Thoracic aorta (tissue), 2 donors: ENCODE results near the gene CLTCL1. TPM values are rescaled to one million over a fixed set of nuclear protein-coding genes. Genes with fewer than 3 reads are reported as not detected.

ENCODE experiments used
- ATAC-seq: fragments of 150-250 bp; one replicate; pipeline ENCODE4 v1.8.0; 2017; ENCODE audit warnings: low read depth; ENCODE audit not compliant: insufficient number of reproducible peaks, low FRiP score
- DNase-seq: peaks from one replicate; pipeline ENCODE4 v3.0.0-alpha.2; 2020; ENCODE audit warnings: low spot score
- H3K27ac ChIP-seq, 2 donors: fragments of 200-600 bp; sonication (generic); 1 replicate in 1 of 2; 2 replicates in 1 of 2; pipeline ENCODE4 v1.5.1; 2016; ENCODE audit warnings: mild to moderate bottlenecking in 2 of 2, moderate library complexity in 2 of 2
- H3K27me3 ChIP-seq: fragments of 200-600 bp; sonication (generic); replicated peaks from 2 replicates; pipeline ENCODE4 v1.6.0; 2016; ENCODE audit warnings: mild to moderate bottlenecking; ENCODE audit not compliant: insufficient read depth
- H3K36me3 ChIP-seq: fragments of 200-600 bp; sonication (generic); one replicate; pipeline ENCODE4 v1.5.1; 2016
- H3K4me1 ChIP-seq, 2 donors: fragments of 200-600 bp; sonication (generic); 1 replicate in 1 of 2; 2 replicates in 1 of 2; pipeline versions ENCODE4 v1.5.1 to v1.6.0; 2016; ENCODE audit warnings: low read depth in 2 of 2, mild to moderate bottlenecking in 1 of 2; ENCODE audit not compliant: control insufficient read depth in 1 of 2
- H3K4me3 ChIP-seq: fragments of 200-600 bp; sonication (generic); 2 replicates; pipeline ENCODE4 v1.5.1; 2016; ENCODE audit warnings: mild to moderate bottlenecking
- H3K9me3 ChIP-seq: fragments of 200-600 bp; sonication (generic); 2 replicates; pipeline ENCODE4 v1.5.1; 2016
- CTCF ChIP-seq: fragments of 200-600 bp; sonication (generic); IDR thresholded peaks from one replicate; pipeline ENCODE4 v1.5.1; 2019; ENCODE audit warnings: antibody characterized with exemption
- total RNA-seq, 2 donors: library from RNA; depleted of rRNA; stranded (reverse); fragments of >200 nt; gene quantifications; one replicate each; pipeline versions ENCODE4 v1.1.0 to v1.2.3, GENCODE V29; 2016

The CLTCL1 gene
- total RNA-seq, 2 donors from 2014 or later: 5.3 to 6.1 TPM

DNA sequence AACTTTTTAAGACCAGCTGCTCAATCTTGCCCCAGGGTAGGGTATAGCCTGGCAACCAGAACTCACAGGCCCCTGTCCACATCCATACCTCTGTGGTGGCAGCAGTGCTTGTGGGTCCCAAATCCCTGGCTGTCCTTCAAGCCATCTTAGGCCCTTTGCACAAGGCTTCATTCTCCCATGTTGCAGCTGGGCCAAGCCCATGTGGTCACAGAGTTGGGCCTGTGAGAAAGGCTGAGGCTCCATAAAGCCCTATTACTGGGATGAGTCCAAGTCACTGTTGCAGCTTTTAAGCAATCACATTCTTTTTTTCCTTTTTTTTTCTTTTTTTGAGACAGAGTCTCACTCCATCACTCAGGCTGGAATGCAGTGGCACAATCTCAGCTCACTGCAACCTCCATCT lies 65.1 kb downstream of the CLTCL1 start:
- peaks cover 7% of the 10 kb centered on the region for H3K36me3 ChIP-seq
- no peak overlapping the region for H3K4me3 ChIP-seq
- peaks cover 0 to 9% of the 10 kb centered on the region in 2 donors for H3K4me1 ChIP-seq
- ATAC-seq (no peak), DNase-seq (no peak)
- H3K27me3 ChIP-seq: no peaks in the 10 kb centered on the region
- no peaks in the 10 kb centered on the region for H3K9me3 ChIP-seq
- no peak overlapping the region for H3K27ac ChIP-seq
- TF ChIP-seq CTCF: no peak

- TF ChIP-seq CTCF: no peak
- ATAC-seq: no peak
Measured at GRCh38 chr22:19225560-19225959, 66.0 kb downstream of the CLTCL1 start.

DNA sequence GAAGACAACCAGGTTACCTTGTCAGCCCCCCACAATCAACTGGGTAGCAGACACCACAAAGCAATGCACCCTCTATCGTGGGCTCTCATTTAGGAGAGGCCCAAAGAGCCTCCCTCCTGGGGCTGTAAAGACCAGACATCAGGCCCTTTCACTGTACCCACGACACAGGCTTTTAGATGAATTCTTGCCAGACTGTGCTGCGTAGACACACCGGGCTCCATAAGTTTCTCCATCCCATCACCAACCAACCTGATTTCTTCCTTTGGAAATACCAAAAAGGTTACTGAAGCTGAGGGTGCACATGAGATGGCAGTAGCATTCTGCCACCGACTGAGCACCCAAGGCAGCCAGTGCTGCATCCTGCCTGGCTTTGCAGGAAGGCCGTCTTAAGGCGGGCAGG lies 66.5 kb downstream of the CLTCL1 start:
- no peak overlapping the region for H3K4me3 ChIP-seq
- TF ChIP-seq CTCF: no peak

More at GRCh38 chr22:19225560-19225959, 66.0 kb downstream of the CLTCL1 start:
- peaks cover 7% of the 10 kb centered on the region for H3K36me3 ChIP-seq
- no peaks in the 10 kb centered on the region for H3K27me3 ChIP-seq
- no peak overlapping the region for H3K4me3 ChIP-seq
- no peak overlapping the region for H3K27ac ChIP-seq
- H3K4me1 ChIP-seq: peaks cover 0 to 9% of the 10 kb centered on the region in 2 donors
- H3K9me3 ChIP-seq: no peaks in the 10 kb centered on the region
- DNase-seq: no peak

DNA sequence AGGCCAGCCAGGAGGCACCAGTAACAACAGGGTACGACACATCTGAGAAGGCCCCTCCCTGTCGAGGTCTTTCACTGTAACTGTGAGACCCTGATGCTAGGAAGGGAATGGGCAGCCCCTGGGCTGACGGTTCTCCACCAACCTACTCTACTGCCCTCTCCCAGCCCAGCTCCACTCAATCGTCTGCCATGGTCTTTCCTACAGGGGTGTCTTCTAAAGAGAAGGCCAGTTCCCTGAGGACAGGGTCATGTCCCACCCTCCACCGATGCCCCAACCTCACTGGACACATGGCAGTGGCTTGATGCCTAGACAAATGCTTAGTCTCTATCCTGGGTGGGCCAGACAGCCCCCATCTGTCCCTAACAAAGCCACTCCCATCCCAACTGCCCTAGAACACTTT lies 67.0 kb downstream of the CLTCL1 start:
- no peak for DNase-seq
- TF ChIP-seq CTCF: no peak
- peaks cover 7% of the 10 kb centered on the region for H3K36me3 ChIP-seq

More for the DNA sequence above, 66.5 kb downstream of the CLTCL1 start:
- no peaks in the 10 kb centered on the region for H3K9me3 ChIP-seq
- ATAC-seq: no peak
- H3K4me1 ChIP-seq: peaks cover 0 to 9% of the 10 kb centered on the region in 2 donors
- peaks cover 7% of the 10 kb centered on the region for H3K36me3 ChIP-seq
- DNase-seq: no peak
- no peak overlapping the region for H3K27ac ChIP-seq
- H3K27me3 ChIP-seq: no peaks in the 10 kb centered on the region

DNA sequence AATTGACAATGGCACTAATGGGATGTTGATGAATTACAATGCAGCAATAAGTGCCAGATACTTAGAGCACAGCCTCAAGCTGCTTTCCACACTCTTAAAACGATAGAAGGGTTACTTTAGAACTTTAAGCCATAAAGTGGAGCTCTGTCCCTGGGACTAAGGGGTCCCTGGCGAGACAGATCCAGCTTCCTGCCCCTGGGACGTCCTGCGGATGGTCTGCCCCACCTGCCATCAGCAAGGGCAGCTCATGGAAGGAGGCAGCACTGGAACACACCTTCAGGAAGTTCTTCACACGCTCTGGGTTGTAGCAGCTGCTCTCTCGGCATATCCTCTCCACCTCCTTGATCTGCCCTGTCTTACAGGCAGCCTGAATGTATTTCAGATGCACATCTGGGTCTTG lies 67.9 kb downstream of the CLTCL1 start:
- peaks cover 7% of the 10 kb centered on the region for H3K36me3 ChIP-seq
- ATAC-seq: no peak

More for the DNA sequence above, 67.0 kb downstream of the CLTCL1 start:
- Histone ChIP-seq H3K27ac (no peak overlapping the region), H3K4me1 (peaks cover 0 to 9% of the 10 kb centered on the region in 2 donors), H3K9me3 (no peaks in the 10 kb centered on the region), H3K27me3 (no peaks in the 10 kb centered on the region), H3K4me3 (no peak overlapping the region)
- ATAC-seq: no peak

More for the DNA sequence above, 67.9 kb downstream of the CLTCL1 start:
- Histone ChIP-seq H3K9me3 (no peaks in the 10 kb centered on the region), H3K4me3 (no peak overlapping the region), H3K27ac (no peak overlapping the region), H3K4me1 (peaks cover 0 to 11% of the 10 kb centered on the region in 2 donors), H3K27me3 (no peaks in the 10 kb centered on the region)
- DNase-seq: no peak
- TF ChIP-seq CTCF: no peak
